KMS-11 (cell line): ENCODE measurements around the gene ADGRG4.

Experiments
- H2AFZ ChIP-seq: fragments of 200-600 bp; sonication (generic); 2 replicates; pipeline ENCODE4 v1.6.1; 2016; ENCODE audit warnings: antibody characterized with exemption, mixed run types, low read depth
- H3K27ac ChIP-seq: fragments of 200-600 bp; sonication (generic); 2 replicates; pipeline ENCODE4 v1.6.1; 2016; ENCODE audit warnings: mild to moderate bottlenecking, mixed run types
- H3K27me3 ChIP-seq: fragments of 200-600 bp; sonication (generic); 2 replicates; pipeline ENCODE4 v1.6.1; 2017; ENCODE audit warnings: mild to moderate bottlenecking, low read depth, mixed run types, moderate library complexity; ENCODE audit not compliant: insufficient read depth
- H3K36me3 ChIP-seq: fragments of 200-600 bp; sonication (generic); 2 replicates; pipeline ENCODE4 v1.6.1; 2017; ENCODE audit warnings: mild to moderate bottlenecking, mixed run types; ENCODE audit not compliant: insufficient read depth
- H3K4me1 ChIP-seq: fragments of 200-600 bp; sonication (generic); 2 replicates; pipeline ENCODE4 v1.6.1; 2016; ENCODE audit warnings: mild to moderate bottlenecking, low read depth, mixed run types; ENCODE audit not compliant: poor library complexity, severe bottlenecking
- H3K4me2 ChIP-seq: fragments of 200-600 bp; sonication (generic); 2 replicates; pipeline ENCODE4 v1.7.0; 2016; ENCODE audit warnings: mild to moderate bottlenecking, mixed run types
- H3K4me3 ChIP-seq: fragments of 200-600 bp; sonication (generic); IDR thresholded peaks from 2 replicates; pipeline ENCODE4 v1.6.1; 2017; ENCODE audit warnings: low read depth, low read length, mixed read lengths; ENCODE audit not compliant: insufficient read depth
- H3K79me2 ChIP-seq: fragments of 200-600 bp; sonication (generic); 2 replicates; pipeline ENCODE4 v1.6.1; 2016; ENCODE audit warnings: low read depth, mixed run types; ENCODE audit not compliant: insufficient read depth
- H3K9ac ChIP-seq: fragments of 200-600 bp; sonication (generic); 2 replicates; pipeline ENCODE4 v1.6.1; 2016; ENCODE audit warnings: mild to moderate bottlenecking, mixed run types
- H4K20me1 ChIP-seq: fragments of 200-600 bp; sonication (generic); 2 replicates; pipeline ENCODE4 v1.6.1; 2016; ENCODE audit warnings: mild to moderate bottlenecking, mixed run types; ENCODE audit not compliant: insufficient read depth
- CTCF ChIP-seq: fragments of 200-600 bp; sonication (generic); conservative IDR thresholded peaks from 2 replicates; pipeline ENCODE4 v1.6.1; 2017; ENCODE audit warnings: low read depth, mild to moderate bottlenecking, antibody characterized with exemption, low read length, moderate library complexity, mixed read lengths

The ADGRG4 gene

GRCh38 chrX:136258951-136259350 is 41.8 kb upstream of the ADGRG4 start:
- TF ChIP-seq CTCF: no peak
- Histone ChIP-seq H3K4me3 (no peak overlapping the region), H3K4me2 (no peak overlapping the region), H3K9ac (no peak overlapping the region), H2AFZ (no peak overlapping the region), H3K27ac (no peak overlapping the region), H3K36me3 (no peaks in the 10 kb centered on the region), H3K79me2 (no peaks in the 10 kb centered on the region), H3K4me1 (no peaks in the 10 kb centered on the region), H4K20me1 (no peaks in the 10 kb centered on the region), H3K27me3 (no peaks in the 10 kb centered on the region)

GRCh38 chrX:136259543-136259942 is 41.2 kb upstream of the ADGRG4 start:
- Histone ChIP-seq H4K20me1 (no peaks in the 10 kb centered on the region), H3K27ac (no peak overlapping the region), H3K4me1 (no peaks in the 10 kb centered on the region), H3K9ac (no peak overlapping the region), H2AFZ (no peak overlapping the region), H3K27me3 (no peaks in the 10 kb centered on the region), H3K36me3 (no peaks in the 10 kb centered on the region), H3K4me2 (no peak overlapping the region), H3K4me3 (no peak overlapping the region), H3K79me2 (no peaks in the 10 kb centered on the region)
- no peak for TF ChIP-seq CTCF

GRCh38 chrX:136260776-136261175 is 40.0 kb upstream of the ADGRG4 start:
- TF ChIP-seq CTCF: no peak
- Histone ChIP-seq H3K36me3 (no peaks in the 10 kb centered on the region), H3K4me1 (no peaks in the 10 kb centered on the region), H3K79me2 (no peaks in the 10 kb centered on the region), H3K4me3 (no peak overlapping the region), H4K20me1 (no peaks in the 10 kb centered on the region), H3K9ac (no peak overlapping the region), H3K27ac (no peak overlapping the region), H2AFZ (no peak overlapping the region), H3K27me3 (no peaks in the 10 kb centered on the region), H3K4me2 (no peak overlapping the region)

GRCh38 chrX:136261321-136261720 is 39.4 kb upstream of the ADGRG4 start:
- Histone ChIP-seq H3K79me2 (no peaks in the 10 kb centered on the region), H3K27me3 (no peaks in the 10 kb centered on the region), H3K36me3 (no peaks in the 10 kb centered on the region), H3K9ac (no peak overlapping the region), H4K20me1 (no peaks in the 10 kb centered on the region), H3K4me3 (no peak overlapping the region), H2AFZ (no peak overlapping the region), H3K27ac (no peak overlapping the region), H3K4me2 (no peak overlapping the region), H3K4me1 (no peaks in the 10 kb centered on the region)
- no peak for TF ChIP-seq CTCF

- no peaks in the 10 kb centered on the region for H3K79me2 ChIP-seq
- TF ChIP-seq CTCF: no peak
- no peaks in the 10 kb centered on the region for H4K20me1 ChIP-seq
- no peak overlapping the region for H3K4me3 ChIP-seq
- H3K4me2 ChIP-seq: no peak overlapping the region
- H3K36me3 ChIP-seq: no peaks in the 10 kb centered on the region
- H3K27me3 ChIP-seq: no peaks in the 10 kb centered on the region
- no peaks in the 10 kb centered on the region for H3K4me1 ChIP-seq
- H3K27ac ChIP-seq: no peak overlapping the region
- no peak overlapping the region for H3K9ac ChIP-seq
- H2AFZ ChIP-seq: no peak overlapping the region
These were observed 38.5 kb upstream of the ADGRG4 start for GRCh38 chrX:136262243-136262642.
